ENCODE results near the gene POLR2J3.
"Not testable (repeated sequence)": the region's sequence is repeated elsewhere in the genome, so short reads cannot be mapped to it uniquely, and the experiment has no call there.

DNA sequence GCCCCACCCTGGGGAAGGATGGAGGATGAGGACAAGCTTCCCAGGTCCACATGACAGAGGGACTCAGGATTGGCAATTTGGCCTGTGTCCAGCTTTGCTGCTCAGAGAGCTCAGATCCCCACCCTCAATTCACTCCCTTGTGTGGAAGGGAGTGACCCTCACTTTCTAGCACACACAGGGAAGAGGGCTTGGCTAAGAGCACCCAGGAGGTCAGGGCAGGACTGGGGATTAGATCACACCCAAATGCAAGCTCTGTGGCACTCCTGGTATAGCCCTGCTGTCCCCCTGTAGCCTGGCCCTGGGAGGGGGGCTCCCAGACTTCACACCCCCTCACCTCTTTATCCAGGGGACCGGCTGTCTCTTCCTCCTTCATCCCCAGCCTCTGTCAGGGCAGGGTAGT, 28.0 kb downstream of the POLR2J3 start:
- not testable (repeated sequence) for TF ChIP-seq TARDBP (IDR thresholded peaks at IDR 0.05); CTBP1 (IDR thresholded peaks at IDR 0.05; ENCODE audit: borderline replicate concordance); FOXA1 (IDR thresholded peaks at IDR 0.05); ELF4 (IDR thresholded peaks at IDR 0.05); BHLHE40 (IDR thresholded peaks at IDR 0.05; ENCODE audit: borderline replicate concordance); ARNT (IDR thresholded peaks at IDR 0.05); SUZ12 (IDR thresholded peaks at IDR 0.05)
- TF ChIP-seq, protein P1, sequence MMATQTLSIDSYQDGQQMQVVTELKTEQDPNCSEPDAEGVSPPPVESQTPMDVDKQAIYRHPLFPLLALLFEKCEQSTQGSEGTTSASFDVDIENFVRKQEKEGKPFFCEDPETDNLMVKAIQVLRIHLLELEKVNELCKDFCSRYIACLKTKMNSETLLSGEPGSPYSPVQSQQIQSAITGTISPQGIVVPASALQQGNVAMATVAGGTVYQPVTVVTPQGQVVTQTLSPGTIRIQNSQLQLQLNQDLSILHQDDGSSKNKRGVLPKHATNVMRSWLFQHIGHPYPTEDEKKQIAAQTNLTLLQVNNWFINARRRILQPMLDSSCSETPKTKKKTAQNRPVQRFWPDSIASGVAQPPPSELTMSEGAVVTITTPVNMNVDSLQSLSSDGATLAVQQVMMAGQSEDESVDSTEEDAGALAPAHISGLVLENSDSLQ (IDR thresholded peaks at IDR 0.05): not testable (repeated sequence)

All from HEK293T (cell line).